Activated CD4-positive, alpha-beta T cell treated with anti-CD3 and anti-CD28 coated beads, Interleukin-2, amount 50 U/mL, for 48 hours (primary cell): ENCODE results near the gene CTNNA1.

Source experiments
- DNase-seq, 2 experiments: peaks; one replicate each; pipeline ENCODE4 v3.0.0-alpha.2; 2020

CTNNA1 gene

DNA sequence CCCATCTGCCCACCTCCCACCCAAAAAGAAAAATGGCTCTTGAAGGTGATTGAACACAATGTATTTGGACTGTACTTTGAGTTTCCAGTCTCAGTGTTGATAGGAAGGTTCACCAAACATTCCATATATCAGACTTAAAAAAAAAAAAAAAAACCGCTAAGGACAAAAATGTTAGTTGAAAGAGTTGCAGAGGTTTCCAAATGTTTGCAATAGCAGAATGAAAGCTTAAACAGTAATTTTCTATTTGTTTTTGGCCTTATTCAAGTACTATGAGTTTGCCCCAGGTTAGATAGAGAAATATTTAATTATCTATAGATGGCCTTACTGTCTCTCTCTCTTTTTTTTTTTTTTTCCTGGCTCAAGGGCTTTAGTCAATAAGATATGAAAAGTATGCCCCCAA, 115.8 kb downstream of the CTNNA1 start:
- no peak for DNase-seq

DNA sequence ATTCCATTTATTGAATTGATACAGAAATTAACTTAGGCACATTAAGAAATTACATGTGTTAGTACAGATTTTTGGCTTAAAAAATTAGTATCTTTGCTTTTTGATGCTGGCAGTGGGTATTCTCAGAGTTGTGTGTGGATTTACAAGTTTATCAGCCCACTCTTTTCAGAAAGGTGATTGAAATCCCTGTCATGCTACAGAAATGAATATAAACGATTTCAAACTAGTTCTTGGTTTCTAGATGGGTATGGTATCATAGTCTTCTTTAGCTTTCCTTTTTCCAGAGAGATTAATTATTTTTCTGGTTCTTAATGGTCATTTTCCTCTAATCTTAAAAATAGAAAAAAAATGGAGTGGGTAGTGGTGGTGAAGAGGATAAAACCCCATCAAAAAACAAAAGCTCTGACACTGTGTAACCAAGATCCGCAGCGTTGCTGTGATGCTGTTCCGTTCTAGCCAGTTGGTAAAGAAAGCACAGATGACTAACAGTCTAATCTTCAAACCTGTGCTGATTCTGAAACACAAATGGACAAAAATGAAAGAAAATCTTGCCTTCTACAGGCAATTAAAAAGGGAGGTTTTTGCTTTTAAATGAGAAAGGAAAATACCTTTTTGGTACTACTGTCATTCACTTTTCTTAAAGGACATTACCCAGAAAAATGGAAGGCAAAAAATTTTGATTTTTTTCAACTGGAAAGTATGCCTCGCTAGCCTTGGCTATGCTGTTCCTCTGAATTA, 116.7 kb downstream of the CTNNA1 start:
- peak; percentile 5 to 7 for DNase-seq

DNA sequence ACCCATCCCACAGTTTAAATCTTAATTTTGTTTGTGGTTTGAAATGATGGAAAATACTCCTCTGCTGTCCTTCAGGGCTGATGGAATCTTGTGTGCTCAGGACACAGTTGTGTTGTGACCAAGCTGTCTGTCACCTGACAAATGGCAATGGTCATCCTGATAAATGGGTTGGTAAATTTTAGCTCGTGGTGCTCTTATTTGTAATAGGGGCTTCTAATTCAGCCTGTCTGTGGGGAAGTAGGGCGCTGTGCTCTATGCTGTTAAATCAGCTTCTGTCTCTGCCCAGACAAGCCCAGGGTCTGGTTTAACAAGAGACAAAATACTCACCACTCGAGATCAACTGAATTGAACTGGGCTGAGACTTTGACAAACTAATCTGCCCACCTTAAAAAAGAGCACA, 117.4 kb downstream of the CTNNA1 start:
- no peak for DNase-seq

DNA sequence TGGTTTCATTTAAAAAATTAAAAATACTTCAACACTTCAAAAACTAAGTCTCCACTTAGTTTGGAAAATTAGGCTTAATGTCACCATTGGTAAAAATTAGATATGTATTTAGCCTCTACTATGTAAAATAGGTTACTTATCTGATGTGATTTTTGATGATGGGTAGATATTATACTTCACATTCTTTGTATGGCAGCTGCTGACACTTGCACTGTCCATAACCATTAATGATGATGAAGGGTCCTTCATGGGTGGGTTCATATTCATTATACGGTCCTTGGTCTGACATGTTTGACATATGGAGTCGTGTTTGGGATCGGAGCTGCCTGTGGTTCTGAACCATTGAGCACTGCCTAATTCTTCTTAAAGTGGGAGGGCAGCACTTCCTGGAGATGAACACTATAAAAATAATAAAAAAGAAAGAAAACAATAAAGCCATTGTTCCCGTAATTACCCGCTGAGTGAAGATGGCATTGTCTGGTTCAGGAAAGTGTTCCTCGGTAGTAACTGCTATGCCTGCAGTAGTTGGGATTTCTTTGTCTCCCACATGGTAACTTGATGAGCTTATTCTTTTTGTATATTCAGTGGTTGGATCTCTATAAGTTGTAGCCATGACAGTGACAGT, 119.7 kb downstream of the CTNNA1 start:
- no peak for DNase-seq

DNA sequence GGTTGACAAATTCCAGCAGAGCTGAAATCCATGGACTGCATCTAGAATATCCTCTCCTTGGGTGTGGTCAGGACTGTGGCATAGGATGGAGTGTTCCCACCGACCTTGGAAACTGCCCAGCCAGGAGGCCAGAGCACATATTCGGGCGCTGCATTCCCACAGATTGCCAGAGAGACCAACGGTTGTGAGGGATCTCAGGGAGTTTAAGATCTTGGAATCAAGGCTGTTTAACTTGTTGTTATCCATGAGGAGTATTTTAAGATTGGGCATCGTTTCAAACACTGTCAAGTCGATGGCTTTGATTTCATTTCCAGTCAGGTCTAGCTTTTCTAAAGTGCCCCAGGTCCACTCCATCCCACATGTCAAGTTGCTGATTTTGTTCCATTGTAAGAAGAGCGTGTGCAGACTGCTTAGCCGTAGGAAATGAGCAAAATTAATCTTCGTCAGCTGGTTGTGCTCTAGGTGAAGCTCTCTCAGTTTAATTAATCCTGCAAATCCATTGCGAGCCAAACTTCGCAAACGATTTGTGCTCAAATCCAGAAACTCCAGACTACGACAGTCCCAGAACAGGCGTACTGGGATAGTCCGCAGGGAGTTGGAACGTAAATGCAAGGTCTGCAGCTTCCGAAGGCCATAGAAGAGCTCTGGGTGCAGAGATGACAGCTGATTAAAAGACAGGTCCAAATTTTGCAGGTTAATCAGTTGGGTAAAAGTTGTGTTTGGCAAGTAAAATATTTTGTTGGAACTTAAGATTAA, 120.4 kb downstream of the CTNNA1 start:
- DNase-seq = no peak

DNA sequence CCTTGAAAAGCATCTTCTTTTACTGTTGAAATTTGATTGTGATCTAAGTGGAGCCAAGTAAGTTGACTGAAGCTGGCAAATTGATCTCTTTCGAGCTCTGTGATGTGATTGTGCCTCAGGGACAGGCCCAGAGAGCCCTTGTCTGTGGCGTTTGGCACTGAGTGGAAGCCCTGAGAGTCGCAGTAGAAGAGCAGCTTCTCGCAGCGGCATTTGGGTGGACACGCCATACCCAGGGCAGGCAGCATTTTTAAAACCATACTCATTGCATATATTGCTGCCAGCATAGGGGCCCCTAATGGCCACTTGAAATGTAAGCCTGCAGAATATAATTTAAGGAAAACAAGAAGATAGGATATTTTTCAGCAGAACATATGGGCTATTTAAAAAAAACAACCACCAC, 121.0 kb downstream of the CTNNA1 start:
- DNase-seq = no peak

DNA sequence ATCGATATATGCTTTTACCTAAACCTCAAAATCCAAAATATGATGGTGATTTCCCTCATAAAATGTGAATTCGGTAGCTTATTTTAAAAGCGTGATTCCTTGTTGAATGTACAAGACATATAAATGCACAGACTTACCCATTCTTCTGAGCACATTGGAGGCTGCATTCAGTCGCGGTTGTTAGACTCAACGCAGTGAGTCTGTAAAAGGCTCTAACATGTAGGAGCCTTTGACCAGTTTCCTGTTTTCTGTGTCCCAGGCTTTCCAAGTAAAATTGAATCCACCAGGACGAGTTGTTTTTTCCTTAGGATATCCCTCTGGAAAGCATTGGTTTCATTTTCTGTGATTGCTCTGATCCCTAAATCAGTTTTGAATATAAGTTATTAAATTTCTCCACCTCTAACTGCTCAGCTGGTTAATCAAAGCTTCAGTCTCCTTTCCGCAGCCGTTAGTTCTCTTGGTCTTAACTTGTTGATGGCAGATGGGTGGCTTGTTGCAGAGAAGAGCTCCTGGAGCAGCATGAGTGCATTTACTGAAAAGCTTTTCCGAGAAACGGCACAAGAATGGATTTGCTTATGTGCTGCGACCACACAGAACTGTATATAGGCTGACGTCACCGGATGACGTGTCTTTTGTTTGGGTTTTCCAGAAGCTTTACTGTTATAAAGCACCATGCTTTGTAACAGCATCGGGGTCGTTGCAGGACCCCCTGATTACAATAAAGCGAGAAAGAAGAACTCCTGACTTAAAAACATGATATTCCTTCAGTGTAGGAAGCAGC, 121.7 kb downstream of the CTNNA1 start, which contains the start of gene LRRTM2:
LRRTM2 (minus strand) TSS at position 565 of the 781 bp plus-strand sequence; CDS start at position 141, 424 bp downstream.
- no peak for DNase-seq

DNA sequence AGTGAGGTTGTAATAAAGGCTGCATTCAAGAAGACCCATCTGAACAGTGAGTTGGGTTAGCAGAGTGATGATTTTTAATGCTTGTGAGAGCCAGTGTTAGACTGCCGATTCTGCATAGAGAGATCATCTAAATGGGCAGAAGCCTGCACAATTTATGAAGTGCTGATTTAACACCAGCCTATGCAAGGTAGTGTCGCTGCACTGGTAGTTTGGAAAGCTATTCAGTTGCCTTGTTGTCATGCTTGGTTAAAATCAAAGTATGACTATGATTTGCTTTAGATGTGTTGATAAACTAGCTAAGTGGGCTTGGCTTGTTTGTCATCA, 122.3 kb downstream of the CTNNA1 start:
- no peak for DNase-seq

DNA sequence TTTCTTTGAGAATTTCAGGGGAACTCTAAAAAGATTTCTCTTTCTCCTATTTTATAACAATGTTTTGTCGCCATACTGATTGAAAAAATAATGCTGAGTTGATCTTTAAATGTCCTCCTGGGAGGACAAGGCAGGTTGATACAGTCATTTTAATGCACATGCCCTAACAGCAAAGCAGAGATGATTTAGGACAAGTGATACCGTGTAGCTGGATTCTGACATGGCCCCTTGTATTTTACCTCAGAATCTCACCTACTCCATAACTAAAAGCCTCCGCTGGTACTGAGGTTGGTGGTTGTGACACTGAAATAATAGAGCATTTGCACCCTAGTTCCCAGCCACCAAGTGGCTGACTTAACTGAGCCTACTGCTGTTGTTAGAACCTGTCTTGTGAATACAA, 122.7 kb downstream of the CTNNA1 start:
- DNase-seq = no peak

DNA sequence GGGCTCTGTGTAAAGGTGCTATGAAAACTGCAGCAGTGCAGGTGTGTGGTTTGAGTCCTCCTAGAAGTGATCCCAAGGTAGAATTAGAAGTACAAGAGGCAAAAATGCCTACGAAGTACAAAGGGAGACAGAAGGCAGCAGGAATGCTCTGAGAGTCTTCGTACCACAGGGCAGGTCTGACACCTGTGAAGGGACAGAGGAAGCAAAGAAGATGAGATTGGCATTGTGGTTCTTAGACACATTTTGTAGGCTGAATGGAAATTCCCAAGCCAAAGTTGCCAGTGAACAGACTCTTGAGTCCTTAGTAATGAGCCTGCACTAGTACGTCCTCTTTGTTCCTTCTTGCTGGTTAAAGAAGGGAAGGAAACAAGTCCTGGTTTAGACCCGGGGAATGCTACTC, 123.6 kb downstream of the CTNNA1 start:
- no peak for DNase-seq

DNA sequence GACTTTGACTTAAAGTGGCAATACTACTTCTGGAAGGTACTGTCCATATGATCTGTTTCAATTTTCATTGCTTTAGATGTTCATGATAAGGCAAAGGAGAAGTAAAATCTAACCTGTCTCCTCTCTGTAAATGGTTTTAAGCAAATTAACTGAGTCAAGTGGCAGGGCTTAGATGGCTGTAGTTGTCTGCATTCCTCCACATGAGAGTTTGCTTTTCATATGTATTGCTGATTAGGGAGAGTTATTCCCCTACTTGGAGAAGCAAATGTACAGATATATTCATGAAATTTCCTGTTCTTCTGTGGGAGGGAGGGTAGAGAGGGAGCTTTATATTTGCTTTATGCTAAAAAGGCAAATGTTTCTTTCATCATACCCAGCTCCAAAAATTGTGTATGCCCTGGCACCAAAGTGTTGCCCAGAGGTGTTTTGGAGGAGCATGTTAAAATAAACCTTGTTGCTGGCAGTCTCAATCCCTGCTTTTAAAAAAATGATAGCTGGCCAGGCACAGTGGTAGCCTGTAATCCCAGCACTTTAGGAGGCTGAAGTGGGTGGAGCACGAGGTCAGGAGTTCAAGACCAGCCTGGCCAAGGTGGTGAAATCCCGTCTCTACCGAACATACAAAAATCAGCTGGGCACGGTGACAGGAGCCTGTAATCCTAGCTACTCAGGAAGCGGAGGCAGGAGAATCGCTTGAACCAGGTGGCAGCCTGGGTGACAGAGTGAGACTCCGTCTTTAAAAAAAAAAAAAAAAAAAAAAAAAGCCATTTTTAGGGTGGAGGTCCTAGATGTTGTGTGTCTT, 125.4 kb downstream of the CTNNA1 start:
- DNase-seq = no peak

DNA sequence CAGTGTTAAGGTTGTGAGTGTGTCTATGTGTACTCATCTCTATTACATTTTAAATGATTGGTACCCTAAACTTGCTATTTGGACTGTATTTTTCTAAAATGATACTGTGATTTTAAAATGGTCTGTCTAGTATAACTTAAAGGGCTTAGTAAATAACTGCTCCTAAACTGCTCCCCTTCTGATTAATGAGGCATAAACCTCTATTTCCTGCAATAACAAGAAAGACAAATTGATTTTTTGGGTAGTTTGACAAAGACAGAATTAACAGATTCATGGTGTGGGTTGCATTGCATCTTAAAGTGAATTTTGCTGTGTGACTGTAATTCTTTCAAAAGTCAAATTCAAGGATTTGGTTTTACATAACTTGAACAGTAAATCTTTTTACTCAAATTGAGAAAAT, 130.0 kb downstream of the CTNNA1 start:
- DNase-seq = no peak

DNA sequence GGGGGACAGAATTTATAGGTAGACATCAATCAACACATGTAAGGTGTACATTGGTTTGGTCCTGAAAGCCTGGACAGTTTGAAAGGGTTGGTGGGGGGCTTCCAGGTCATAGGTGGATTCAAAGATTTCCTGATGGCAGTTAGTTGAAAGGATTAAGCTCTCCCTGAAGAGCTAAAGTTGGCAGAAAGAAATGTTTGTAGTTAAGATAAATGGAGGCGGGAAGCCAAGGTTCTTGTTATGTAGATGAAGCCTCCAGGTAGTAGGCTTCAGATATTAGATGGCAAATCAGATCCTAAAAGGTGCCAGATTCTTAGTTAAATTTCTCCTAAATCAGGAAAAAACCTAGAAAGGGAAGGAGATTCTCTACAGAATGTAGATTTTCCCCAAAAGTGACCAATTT, 130.9 kb downstream of the CTNNA1 start:
- DNase-seq = no peak

DNA sequence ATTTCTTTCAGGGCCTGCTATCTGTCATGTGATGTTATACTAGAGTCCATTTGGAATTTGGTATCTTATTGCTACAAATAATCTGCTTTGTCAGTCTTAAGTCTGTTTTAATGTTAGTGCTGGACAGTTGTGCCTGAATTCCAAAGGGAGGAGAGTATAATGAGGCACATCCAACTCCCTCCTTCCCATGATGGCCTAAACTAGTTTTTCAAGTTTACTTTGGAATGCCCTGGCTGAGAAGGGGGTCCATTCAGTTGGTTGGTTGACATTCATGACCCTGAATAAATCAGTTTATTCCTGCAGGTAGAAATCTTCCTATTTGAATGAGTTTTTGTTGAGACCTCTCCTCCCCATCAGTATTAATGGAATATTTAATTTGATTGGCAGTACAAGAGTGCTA, 131.3 kb downstream of the CTNNA1 start:
- DNase-seq = no peak

DNA sequence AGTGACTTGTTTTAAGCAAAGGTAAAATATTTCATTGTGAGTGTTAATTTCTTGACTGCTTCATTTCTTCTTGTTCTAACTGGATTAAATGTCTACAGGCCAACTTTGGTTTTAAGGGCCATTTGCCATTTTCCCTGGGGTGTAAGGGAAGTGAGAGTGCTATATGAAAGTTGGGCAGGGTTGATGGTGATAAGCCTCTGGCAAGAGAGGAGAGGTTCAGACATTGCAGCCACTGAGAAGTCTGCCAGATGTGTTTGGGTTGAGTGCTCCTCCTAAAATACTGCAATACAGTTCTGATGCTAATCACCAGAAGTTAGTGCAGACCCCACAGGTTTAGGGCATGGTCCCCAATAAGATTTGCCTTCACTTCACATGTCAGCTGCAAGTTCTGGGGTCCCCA, 136.8 kb downstream of the CTNNA1 start:
- DNase-seq = no peak

DNA sequence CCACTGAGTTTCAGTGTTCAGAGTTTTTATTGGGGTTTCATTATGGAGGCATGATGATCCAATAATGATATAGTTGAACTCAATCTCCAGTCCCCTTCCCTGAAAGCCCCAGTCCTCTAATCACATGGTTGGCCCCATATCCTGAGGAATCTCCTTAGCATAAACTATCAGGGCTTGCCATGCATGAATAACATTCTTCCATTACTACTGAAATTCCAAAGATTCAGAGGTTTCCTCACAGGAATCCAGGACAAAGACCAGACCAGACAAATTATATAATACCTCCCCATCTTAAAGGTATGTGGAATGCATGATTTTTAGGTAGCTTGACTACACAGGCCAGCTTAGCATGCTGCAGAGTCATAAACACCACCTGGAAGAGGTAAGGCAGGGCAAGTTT, 137.4 kb downstream of the CTNNA1 start:
- no peak for DNase-seq

DNA sequence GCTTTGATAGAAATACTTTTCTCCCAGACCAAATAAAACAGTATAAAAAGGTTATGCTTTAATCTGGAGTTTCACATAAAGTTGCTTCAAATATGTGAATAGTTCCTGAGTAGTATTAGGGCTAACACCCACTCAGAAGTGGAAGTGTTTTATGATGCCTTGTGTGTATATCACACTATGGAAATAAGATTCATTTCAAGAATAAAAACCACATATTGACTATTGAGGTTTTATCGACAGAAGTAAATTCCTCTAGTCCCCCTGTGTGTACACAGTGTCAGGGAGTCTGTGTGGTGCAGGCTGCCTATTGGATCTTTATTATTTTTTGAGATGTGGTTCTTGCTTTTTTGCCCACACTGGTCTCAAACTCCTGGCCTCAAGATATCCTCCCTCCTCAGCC, 142.7 kb downstream of the CTNNA1 start:
- no peak for DNase-seq

DNA sequence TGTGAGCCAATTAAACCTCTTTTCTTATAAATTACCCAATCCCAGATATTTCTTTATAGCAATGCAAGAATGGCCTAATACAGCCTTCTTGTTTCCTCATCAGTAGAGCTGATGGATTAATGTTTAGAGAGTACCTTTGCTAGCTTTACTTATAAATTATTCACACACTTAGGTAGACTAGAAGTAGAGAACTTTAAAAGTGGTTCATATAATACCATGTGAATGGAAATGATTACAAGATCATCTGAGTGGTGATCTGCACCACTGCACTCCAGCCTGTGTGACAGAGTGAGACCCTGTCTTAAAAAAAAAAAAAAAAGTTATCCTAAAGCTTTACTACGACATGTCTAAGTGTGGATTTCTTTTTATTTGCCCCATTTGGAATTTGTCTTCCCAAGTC, 145.1 kb downstream of the CTNNA1 start:
- DNase-seq = no peak

DNA sequence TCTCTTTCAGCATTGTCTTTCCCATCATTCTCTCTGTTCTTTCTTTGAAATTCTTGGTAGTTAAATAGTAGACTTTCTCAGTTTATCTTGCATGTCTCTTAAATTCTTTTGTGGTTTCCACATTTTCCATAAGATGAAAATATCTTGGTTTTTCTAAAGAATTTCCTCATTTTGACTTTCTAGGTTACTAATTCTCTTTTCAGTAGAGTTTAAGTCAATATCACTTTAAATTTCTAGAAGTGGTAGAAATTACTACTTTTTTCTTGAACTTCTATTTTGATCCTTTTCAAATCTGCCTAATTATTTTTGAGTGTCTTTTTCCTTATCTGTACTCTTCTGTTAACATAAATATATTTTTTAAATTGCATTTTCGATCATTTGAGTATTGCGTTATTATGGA, 145.5 kb downstream of the CTNNA1 start:
- no peak for DNase-seq

DNA sequence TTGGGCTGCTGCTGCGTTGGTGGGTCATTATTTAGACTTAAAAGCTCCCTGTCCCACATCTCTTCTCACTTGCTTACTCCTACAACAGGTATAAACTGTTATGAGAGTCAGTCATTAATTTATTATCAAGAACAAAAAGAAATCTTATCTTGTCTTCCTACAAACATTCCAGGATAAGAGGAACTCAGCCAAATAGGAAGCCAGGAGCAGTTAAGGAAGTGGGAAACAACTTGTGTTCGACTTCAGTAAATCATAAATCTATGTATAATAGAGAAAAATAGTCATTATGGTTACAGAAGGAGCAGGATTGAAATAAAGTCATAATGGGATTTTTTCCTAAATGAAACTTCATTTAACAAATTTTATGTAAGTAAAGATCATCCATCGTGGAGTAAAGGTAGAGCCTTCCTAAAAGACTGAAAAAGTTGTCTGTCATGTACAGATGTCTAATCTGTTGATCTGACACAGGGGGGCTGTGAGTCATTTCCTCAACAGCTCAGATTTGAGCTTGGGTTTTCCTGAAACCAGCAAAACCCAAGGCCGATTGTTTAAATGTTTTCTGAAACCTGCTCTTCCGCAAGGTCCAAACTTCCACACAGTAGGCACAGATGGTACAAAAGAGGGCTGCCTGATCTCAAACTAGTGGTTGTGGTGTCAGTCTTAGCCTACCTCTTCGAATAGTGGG, 147.2 kb downstream of the CTNNA1 start:
- DNase-seq = peak in 1 of 2 experiments; percentile 23

DNA sequence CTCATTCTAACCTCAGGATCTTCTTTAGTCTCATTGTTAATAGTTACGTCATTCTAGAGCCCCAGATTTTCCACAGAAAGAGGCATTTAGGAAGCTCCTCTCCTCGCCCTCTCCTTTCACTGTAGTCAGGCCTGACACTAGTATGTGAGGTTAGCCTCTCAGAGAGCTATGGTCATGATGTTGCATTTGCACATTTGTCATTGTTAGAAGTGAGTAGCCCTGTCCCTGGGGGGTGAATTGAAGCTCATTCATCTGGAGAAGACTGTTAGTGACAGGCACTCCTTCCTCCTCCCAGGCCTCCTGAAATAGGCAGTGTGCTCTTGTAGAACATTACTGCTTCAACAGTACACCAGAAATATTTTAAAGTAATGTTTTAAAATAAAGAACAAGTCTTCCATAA, 148.5 kb downstream of the CTNNA1 start:
- no peak for DNase-seq
